ENCODE results near the gene SOS1. TPM values are rescaled to one million over a fixed set of nuclear protein-coding genes. Genes with fewer than 3 reads are reported as not detected.

The SOS1 gene
- total RNA-seq, 1 donor from 2014 or later = 35.5 TPM

DNA sequence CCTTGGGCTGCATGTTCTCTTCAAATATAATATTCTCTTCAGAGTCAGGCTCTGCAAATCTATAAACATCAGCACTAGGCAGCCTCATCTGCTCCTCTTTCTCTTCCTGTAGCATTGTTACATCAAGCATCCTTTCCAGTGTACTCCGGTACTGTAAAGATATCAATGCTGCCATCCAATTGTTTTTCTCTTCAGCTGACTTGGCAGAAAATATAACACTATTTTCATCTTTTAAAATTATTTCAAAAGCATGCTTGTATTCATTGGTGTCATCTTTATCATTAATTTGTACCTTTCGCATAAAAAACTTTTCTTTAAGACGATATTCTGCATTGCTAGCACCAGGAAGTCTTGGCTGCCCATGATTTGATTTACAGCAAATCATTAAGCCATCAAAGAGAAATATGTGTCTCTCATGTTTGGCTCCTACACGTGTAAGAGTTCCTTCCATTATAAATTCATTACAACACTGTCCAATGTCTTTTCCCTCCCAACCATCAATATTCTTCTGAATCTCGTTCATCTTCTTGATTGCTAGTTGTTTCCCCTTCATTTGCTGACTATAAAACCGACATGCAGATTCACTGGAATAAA, 98.1 kb downstream of the SOS1 start:
- Mint-ChIP-seq H3K36me3 (ENCODE audit: low read depth) (peaks cover 2% of the 10 kb centered on the region), H3K4me1 (peaks cover 7% of the 10 kb centered on the region), H3K27me3 (ENCODE audit: low read depth) (no peaks in the 10 kb centered on the region), H3K9me3 (no peaks in the 10 kb centered on the region), H3K27ac (ENCODE audit: unreplicated experiment) (no peak overlapping the region), H3K4me3 (no peak overlapping the region)
- TF ChIP-seq, protein P1, sequence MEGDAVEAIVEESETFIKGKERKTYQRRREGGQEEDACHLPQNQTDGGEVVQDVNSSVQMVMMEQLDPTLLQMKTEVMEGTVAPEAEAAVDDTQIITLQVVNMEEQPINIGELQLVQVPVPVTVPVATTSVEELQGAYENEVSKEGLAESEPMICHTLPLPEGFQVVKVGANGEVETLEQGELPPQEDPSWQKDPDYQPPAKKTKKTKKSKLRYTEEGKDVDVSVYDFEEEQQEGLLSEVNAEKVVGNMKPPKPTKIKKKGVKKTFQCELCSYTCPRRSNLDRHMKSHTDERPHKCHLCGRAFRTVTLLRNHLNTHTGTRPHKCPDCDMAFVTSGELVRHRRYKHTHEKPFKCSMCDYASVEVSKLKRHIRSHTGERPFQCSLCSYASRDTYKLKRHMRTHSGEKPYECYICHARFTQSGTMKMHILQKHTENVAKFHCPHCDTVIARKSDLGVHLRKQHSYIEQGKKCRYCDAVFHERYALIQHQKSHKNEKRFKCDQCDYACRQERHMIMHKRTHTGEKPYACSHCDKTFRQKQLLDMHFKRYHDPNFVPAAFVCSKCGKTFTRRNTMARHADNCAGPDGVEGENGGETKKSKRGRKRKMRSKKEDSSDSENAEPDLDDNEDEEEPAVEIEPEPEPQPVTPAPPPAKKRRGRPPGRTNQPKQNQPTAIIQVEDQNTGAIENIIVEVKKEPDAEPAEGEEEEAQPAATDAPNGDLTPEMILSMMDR (conservative IDR thresholded peaks at IDR 0.05) = no peak
- no peak for DNase-seq (ENCODE audit: low read depth, low spot score)

DNA sequence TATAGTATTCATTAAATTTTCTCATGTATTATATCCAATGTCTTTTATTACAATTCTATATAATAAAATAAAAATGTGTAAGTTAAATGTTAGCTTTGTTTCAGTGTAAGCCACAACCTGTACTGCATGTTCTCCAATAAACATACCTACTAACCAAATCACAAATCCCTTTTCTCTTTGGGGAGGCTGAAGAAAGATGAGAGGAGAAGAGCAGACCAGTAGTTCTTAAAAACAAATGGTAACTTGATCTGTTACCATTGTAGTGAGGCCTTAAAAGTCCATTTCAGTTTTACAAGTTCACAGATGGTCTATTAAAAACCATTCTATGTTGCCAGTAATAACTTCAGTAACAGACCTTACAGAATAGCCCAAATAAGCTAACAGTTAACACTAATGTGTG, 100.5 kb downstream of the SOS1 start:
- no peaks in the 10 kb centered on the region for H3K9me3 Mint-ChIP-seq
- TF ChIP-seq, protein P1 (conservative IDR thresholded peaks at IDR 0.05) = no peak
- no peak for DNase-seq (ENCODE audit: low read depth, low spot score)

DNA sequence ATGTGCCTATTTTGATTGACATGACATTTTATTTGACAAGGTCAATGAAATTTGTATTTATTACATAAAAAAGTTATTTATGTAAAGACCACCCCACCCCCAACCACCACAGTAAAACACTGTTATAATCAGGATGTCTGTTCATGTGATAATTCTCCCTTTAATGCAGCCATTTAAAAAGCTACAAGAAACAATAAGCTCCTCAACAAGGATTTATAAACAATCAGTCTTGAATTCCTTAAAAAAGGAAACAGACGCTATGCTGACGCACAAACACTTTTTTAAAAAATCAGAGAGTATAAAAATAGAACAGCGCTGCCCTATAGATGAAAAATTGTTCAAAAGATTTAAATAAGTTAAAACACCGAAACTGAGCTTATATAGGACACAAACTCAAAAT, 102.2 kb downstream of the SOS1 start:
- no peaks in the 10 kb centered on the region for H3K9me3 Mint-ChIP-seq
- TF ChIP-seq, protein P1 (conservative IDR thresholded peaks at IDR 0.05) = no peak
- no peak for DNase-seq (ENCODE audit: low read depth, low spot score)
- H3K27ac Mint-ChIP-seq (ENCODE audit: unreplicated experiment) = no peak overlapping the region
- H3K4me1 Mint-ChIP-seq = peaks cover 6% of the 10 kb centered on the region
- no peaks in the 10 kb centered on the region for H3K27me3 Mint-ChIP-seq (ENCODE audit: low read depth)
- H3K4me3 Mint-ChIP-seq = no peak overlapping the region
- peaks cover 2% of the 10 kb centered on the region for H3K36me3 Mint-ChIP-seq (ENCODE audit: low read depth)

More for the DNA sequence above, 100.5 kb downstream of the SOS1 start:
- no peak overlapping the region for H3K27ac Mint-ChIP-seq (ENCODE audit: unreplicated experiment)
- H3K36me3 Mint-ChIP-seq (ENCODE audit: low read depth) = peaks cover 2% of the 10 kb centered on the region
- peaks cover 11% of the 10 kb centered on the region for H3K4me1 Mint-ChIP-seq
- no peaks in the 10 kb centered on the region for H3K27me3 Mint-ChIP-seq (ENCODE audit: low read depth)
- H3K4me3 Mint-ChIP-seq = no peak overlapping the region

DNA sequence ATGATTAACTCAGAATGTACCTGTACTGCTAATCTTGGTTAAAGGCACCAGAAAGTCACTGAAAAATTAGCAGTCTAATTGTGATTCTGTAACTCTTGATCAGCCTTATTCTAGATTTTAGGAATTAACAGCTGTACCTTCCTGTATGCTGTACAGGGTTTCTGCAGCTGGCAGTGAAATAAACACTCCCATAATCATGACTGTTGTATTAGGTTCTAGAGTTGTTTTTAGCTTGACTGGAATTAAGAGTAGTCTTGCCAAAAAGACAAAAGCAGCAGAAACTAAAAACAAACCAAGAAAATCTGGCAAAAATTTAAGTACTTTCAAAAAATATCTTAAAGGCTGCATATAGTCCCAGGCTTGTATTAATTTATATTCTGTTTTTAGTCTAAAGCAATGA, 103.5 kb downstream of the SOS1 start:
- Mint-ChIP-seq H3K9me3 (no peaks in the 10 kb centered on the region), H3K27me3 (ENCODE audit: low read depth) (no peaks in the 10 kb centered on the region), H3K4me3 (no peak overlapping the region), H3K4me1 (peaks cover 4% of the 10 kb centered on the region), H3K36me3 (ENCODE audit: low read depth) (peaks cover 6% of the 10 kb centered on the region), H3K27ac (ENCODE audit: unreplicated experiment) (no peak overlapping the region)
- TF ChIP-seq, protein P1 (conservative IDR thresholded peaks at IDR 0.05) = no peak
- DNase-seq (ENCODE audit: low read depth, low spot score) = no peak

DNA sequence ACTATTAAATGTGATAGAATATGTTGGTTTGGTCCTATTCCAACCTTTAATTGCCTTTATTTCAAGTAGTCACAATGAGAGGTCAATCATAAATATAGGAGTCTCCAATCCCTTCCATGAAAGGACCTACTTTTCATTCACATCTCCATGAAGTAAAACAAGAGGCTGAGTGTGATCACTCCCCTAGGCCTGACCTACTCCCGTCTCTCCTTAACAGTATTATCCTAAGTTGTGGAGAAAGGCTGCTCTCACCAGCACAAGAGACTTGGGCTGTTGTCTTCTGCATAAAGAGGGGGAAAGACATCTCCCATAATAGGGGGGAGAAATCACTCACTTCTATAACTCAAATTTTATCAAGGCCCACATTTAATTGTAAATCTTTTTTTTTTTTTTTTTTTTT, 105.4 kb downstream of the SOS1 start:
- no peaks in the 10 kb centered on the region for H3K9me3 Mint-ChIP-seq

More for the DNA sequence above, 105.4 kb downstream of the SOS1 start:
- no peak overlapping the region for H3K27ac Mint-ChIP-seq (ENCODE audit: unreplicated experiment)
- H3K4me3 Mint-ChIP-seq = no peak overlapping the region
- DNase-seq (ENCODE audit: low read depth, low spot score) = no peak
- peaks cover 11% of the 10 kb centered on the region for H3K36me3 Mint-ChIP-seq (ENCODE audit: low read depth)
- H3K27me3 Mint-ChIP-seq (ENCODE audit: low read depth) = no peaks in the 10 kb centered on the region
- TF ChIP-seq, protein P1 (conservative IDR thresholded peaks at IDR 0.05) = no peak
- H3K4me1 Mint-ChIP-seq = peaks cover 4% of the 10 kb centered on the region
